WI38 (cell line): ENCODE results near the gene STAM.

ENCODE experiments used
- H3K4me3 ChIP-seq: 2 replicates; pipeline ENCODE4 v1.5.1; 2011; ENCODE audit warnings: low read depth, mild to moderate bottlenecking, control low read depth, low read length
- TF ChIP-seq, protein P1 (sequence below): IDR thresholded peaks from 2 replicates; pipeline ENCODE4 v1.5.1; 2012; ENCODE audit warnings: low read depth, mild to moderate bottlenecking, control low read depth, low read length

STAM gene

GRCh38 chr10:17693009-17693408 is 49.1 kb downstream of the STAM start:
- no peak overlapping the region for H3K4me3 ChIP-seq
- TF ChIP-seq, protein P1, sequence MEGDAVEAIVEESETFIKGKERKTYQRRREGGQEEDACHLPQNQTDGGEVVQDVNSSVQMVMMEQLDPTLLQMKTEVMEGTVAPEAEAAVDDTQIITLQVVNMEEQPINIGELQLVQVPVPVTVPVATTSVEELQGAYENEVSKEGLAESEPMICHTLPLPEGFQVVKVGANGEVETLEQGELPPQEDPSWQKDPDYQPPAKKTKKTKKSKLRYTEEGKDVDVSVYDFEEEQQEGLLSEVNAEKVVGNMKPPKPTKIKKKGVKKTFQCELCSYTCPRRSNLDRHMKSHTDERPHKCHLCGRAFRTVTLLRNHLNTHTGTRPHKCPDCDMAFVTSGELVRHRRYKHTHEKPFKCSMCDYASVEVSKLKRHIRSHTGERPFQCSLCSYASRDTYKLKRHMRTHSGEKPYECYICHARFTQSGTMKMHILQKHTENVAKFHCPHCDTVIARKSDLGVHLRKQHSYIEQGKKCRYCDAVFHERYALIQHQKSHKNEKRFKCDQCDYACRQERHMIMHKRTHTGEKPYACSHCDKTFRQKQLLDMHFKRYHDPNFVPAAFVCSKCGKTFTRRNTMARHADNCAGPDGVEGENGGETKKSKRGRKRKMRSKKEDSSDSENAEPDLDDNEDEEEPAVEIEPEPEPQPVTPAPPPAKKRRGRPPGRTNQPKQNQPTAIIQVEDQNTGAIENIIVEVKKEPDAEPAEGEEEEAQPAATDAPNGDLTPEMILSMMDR: no peak

GRCh38 chr10:17698696-17699095 is 54.7 kb downstream of the STAM start:
- no peak overlapping the region for H3K4me3 ChIP-seq
- TF ChIP-seq, protein P1: no peak

DNA sequence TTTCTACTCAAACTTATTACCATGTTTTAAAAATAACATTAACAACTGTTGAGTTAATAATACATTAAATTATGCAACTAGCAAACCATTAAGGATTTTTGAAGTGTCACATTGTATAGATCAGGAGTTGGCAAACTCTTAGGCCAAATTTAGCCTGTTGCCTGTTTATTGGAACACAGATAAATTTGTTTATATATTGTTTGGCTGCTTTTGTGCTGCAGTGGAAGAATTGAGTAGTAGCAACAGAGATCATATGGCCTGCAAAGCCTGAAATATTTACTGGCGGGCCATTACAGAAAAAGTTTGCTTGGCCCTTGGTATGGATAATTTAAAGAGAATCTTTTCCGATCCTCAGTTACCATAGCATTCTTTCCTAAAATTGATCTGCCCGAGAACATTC is 57.4 kb downstream of the STAM start:
- no peak overlapping the region for H3K4me3 ChIP-seq
- TF ChIP-seq, protein P1: no peak

GRCh38 chr10:17703706-17704105 is 59.8 kb downstream of the STAM start:
- TF ChIP-seq, protein P1: no peak

DNA sequence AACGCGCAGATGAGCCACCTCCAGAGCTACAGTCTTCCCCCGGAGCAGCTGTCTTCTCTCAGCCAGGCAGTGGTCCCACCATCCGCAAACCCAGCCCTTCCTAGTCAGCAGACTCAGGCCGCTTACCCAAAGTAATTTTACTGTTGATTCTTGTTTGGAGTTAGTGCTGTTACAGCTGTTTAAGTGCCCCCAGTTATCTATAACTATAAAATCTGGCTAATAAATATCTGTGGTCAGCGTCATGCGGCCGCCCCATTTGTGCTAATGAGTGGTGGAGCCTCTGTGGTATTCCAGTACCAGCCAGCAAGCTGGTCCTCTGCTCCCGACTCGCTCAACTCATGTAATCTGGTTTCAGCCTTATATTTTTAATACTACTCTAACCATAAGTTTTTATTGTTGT is 64.9 kb downstream of the STAM start:
- H3K4me3 ChIP-seq: no peak overlapping the region
- TF ChIP-seq, protein P1: no peak

More at GRCh38 chr10:17703706-17704105, 59.8 kb downstream of the STAM start:
- H3K4me3 ChIP-seq: no peak overlapping the region

GRCh38 chr10:17709492-17709891 is 65.5 kb downstream of the STAM start:
- TF ChIP-seq, protein P1: no peak
- H3K4me3 ChIP-seq: no peak overlapping the region

GRCh38 chr10:17710181-17710580 is 66.2 kb downstream of the STAM start:
- TF ChIP-seq, protein P1: no peak

More at GRCh38 chr10:17710181-17710580, 66.2 kb downstream of the STAM start:
- no peak overlapping the region for H3K4me3 ChIP-seq
